Type B pancreatic cell (in vitro differentiated cells): ENCODE results near the gene ETV3L. TPM values are rescaled to one million over a fixed set of nuclear protein-coding genes. Genes with fewer than 3 reads are reported as not detected.
A peak's percentile ranks its signal among the peaks of the same experiment; 100 is the strongest.

Experiments used
- DNase-seq: peaks from one replicate; pipeline ENCODE4 v3.0.0; 2021; ENCODE audit warnings: mixed read lengths; ENCODE audit not compliant: unreplicated experiment; ENCODE audit errors: extremely low spot score
- H3K27ac Mint-ChIP-seq: 2 replicates; pipeline ENCODE4 v1.8.0; 2021; ENCODE audit warnings: mild to moderate bottlenecking, mixed read lengths
- H3K27me3 Mint-ChIP-seq: 2 replicates; pipeline ENCODE4 v1.8.0; 2021; ENCODE audit warnings: mixed read lengths
- H3K36me3 Mint-ChIP-seq: 2 replicates; pipeline ENCODE4 v1.8.0; 2021; ENCODE audit warnings: mixed read lengths
- H3K4me1 Mint-ChIP-seq: one replicate; pipeline ENCODE4 v1.8.0; 2021; ENCODE audit warnings: mixed read lengths; ENCODE audit not compliant: unreplicated experiment
- H3K4me3 Mint-ChIP-seq: 2 replicates; pipeline ENCODE4 v1.8.0; 2021; ENCODE audit warnings: mild to moderate bottlenecking, mixed read lengths
- H3K9me3 Mint-ChIP-seq: 2 replicates; pipeline ENCODE4 v1.8.0; 2021; ENCODE audit warnings: mixed read lengths
- CTCF ChIP-seq: fragments of 200-600 bp; sonication (generic); conservative IDR thresholded peaks from 2 replicates; pipeline ENCODE4 v1.5.0; 2021; ENCODE audit warnings: antibody characterized with exemption, mild to moderate bottlenecking
- total RNA-seq: library from RNA; stranded (reverse); gene quantifications from 2 replicates; pipeline ENCODE4 v1.2.1, GENCODE V29; 2021; ENCODE audit warnings: low replicate concordance

Gene ETV3L
- total RNA-seq, 1 donor from 2014 or later = not detected

- peaks cover 29% of the 10 kb centered on the region for H3K4me1 Mint-ChIP-seq
- no peak for DNase-seq
- H3K27me3 Mint-ChIP-seq = no peaks in the 10 kb centered on the region
- H3K36me3 Mint-ChIP-seq = peaks cover 43% of the 10 kb centered on the region
- no peak for TF ChIP-seq CTCF
- H3K4me3 Mint-ChIP-seq = peak overlapping the region; percentile 66
- H3K9me3 Mint-ChIP-seq = no peaks in the 10 kb centered on the region
- H3K27ac Mint-ChIP-seq = peak overlapping the region; percentile 98
Observed at GRCh38 chr1:157132111-157132510, 32.5 kb upstream of the ETV3L start.

GRCh38 chr1:157131281-157131680 is 31.7 kb upstream of the ETV3L start:
- Mint-ChIP-seq H3K9me3 (no peaks in the 10 kb centered on the region), H3K27ac (peak overlapping the region; percentile 57), H3K4me3 (peak overlapping the region; percentile 1), H3K36me3 (peaks cover 45% of the 10 kb centered on the region), H3K4me1 (peaks cover 20% of the 10 kb centered on the region), H3K27me3 (no peaks in the 10 kb centered on the region)
- no peak for TF ChIP-seq CTCF
- DNase-seq = no peak

- Mint-ChIP-seq H3K36me3 (peaks cover 39% of the 10 kb centered on the region), H3K4me1 (peaks cover 5% of the 10 kb centered on the region), H3K27ac (peak overlapping the region; percentile 35), H3K4me3 (no peak overlapping the region), H3K27me3 (no peaks in the 10 kb centered on the region), H3K9me3 (no peaks in the 10 kb centered on the region)
- no peak for DNase-seq
- TF ChIP-seq CTCF = no peak
Observed at GRCh38 chr1:157124855-157125254, 25.2 kb upstream of the ETV3L start.

GRCh38 chr1:157119448-157119847 is 19.8 kb upstream of the ETV3L start:
- H3K4me1 Mint-ChIP-seq = peaks cover 12% of the 10 kb centered on the region
- no peak overlapping the region for H3K27ac Mint-ChIP-seq

GRCh38 chr1:157119008-157119407 is 19.4 kb upstream of the ETV3L start:
- H3K27ac Mint-ChIP-seq = no peak overlapping the region
- no peak for DNase-seq
- peaks cover 10% of the 10 kb centered on the region for H3K36me3 Mint-ChIP-seq
- H3K4me3 Mint-ChIP-seq = no peak overlapping the region
- peaks cover 3% of the 10 kb centered on the region for H3K27me3 Mint-ChIP-seq
- H3K4me1 Mint-ChIP-seq = peaks cover 8% of the 10 kb centered on the region
- no peaks in the 10 kb centered on the region for H3K9me3 Mint-ChIP-seq
- TF ChIP-seq CTCF = no peak

More at GRCh38 chr1:157119448-157119847, 19.8 kb upstream of the ETV3L start:
- Mint-ChIP-seq H3K36me3 (peaks cover 14% of the 10 kb centered on the region), H3K4me3 (no peak overlapping the region), H3K27me3 (peaks cover 3% of the 10 kb centered on the region), H3K9me3 (no peaks in the 10 kb centered on the region)
- DNase-seq = no peak
- no peak for TF ChIP-seq CTCF

- Mint-ChIP-seq H3K27ac (no peak overlapping the region), H3K36me3 (no peaks in the 10 kb centered on the region), H3K4me1 (peaks cover 8% of the 10 kb centered on the region), H3K9me3 (no peaks in the 10 kb centered on the region), H3K27me3 (peaks cover 6% of the 10 kb centered on the region), H3K4me3 (no peak overlapping the region)
- no peak for TF ChIP-seq CTCF
- DNase-seq = no peak
Observed at GRCh38 chr1:157117527-157118057, 18.0 kb upstream of the ETV3L start.
